ENCODE data around the gene KLHL22. TPM values are rescaled to one million over a fixed set of nuclear protein-coding genes. Genes with fewer than 3 reads are reported as not detected.
"Not testable (repeated sequence)": the region's sequence is repeated elsewhere in the genome, so short reads cannot be mapped to it uniquely, and the experiment has no call there.

KLHL22 gene
- polyA plus RNA-seq, 2 donors = 5.7 to 6.3 TPM

- H3K9me3 ChIP-seq (ENCODE audit: control insufficient read depth in 2 of 2, insufficient read depth in 1 of 2, low read depth in 1 of 2, low read length in 1 of 2); H3K4me3 ChIP-seq (ENCODE audit: low read depth in 1 of 2, low read length in 2 of 2); H3K27ac ChIP-seq (ENCODE audit: low read depth in 2 of 2, low read length in 1 of 2); H3K4me1 ChIP-seq (ENCODE audit: control insufficient read depth in 2 of 2, insufficient read depth in 2 of 2, low read length in 1 of 2); H3K27me3 ChIP-seq (ENCODE audit: control insufficient read depth in 1 of 2, insufficient read depth in 2 of 2, low read length in 2 of 2); H3K36me3 ChIP-seq (ENCODE audit: control insufficient read depth in 2 of 2, insufficient read depth in 2 of 2, low read length in 1 of 2): not testable (repeated sequence)
- 88 to 91% methylated on average over 3 of the region's 3 CpGs for WGBS, 2 donors
These were observed 80.4 kb downstream of the KLHL22 start for GRCh38 chr22:20415241-20415640.

DNA sequence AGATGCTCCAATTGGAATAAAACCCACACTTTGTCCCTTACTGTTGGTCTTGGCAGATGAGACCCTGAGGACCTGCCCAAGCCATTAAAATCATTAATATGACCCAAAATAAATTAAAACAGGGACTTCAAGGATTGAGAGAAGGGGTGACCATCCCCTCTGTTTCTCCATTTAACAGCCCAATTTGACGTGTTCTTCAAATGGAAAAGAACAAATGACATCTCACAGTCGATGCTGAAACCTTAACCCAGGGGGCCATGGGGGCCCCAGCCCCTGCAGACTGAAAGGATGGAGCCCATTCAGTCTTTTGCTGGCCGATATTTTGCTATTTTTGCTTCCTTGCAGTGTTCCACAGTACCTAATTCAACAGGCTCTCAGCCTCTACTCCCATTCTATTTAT lies 81.1 kb downstream of the KLHL22 start:
- WGBS, 2 donors = 62 to 63% methylated on average over 3 of the region's 3 CpGs
- Histone ChIP-seq H3K9me3 (ENCODE audit: control insufficient read depth in 2 of 2, insufficient read depth in 1 of 2, low read depth in 1 of 2, low read length in 1 of 2) (no peaks in the 10 kb centered on the region), H3K27ac (ENCODE audit: low read depth in 2 of 2, low read length in 1 of 2) (no peak overlapping the region)

DNA sequence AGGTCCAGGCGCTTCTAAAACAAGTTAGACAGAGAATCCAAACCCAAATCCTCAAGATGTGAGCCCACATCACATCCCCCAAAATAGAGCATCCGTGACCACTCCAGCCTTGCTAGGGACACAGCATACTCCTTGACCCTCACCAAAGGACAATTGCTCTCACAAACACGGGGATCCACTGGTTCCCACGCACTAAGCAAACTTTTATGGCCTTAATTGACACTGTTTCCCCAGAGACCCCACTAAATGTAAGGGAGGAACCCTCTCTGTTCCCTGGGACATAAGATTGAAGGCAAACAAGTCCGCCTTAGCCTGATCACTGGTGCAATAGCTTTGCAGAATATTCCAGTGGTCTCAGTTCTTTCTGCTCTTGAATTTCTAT lies 81.5 kb downstream of the KLHL22 start:
- H3K36me3 ChIP-seq (ENCODE audit: control insufficient read depth in 2 of 2, insufficient read depth in 2 of 2, low read length in 1 of 2) = no peaks in the 10 kb centered on the region
- H3K9me3 ChIP-seq (ENCODE audit: control insufficient read depth in 2 of 2, insufficient read depth in 1 of 2, low read depth in 1 of 2, low read length in 1 of 2) = no peaks in the 10 kb centered on the region
- no peaks in the 10 kb centered on the region for H3K27me3 ChIP-seq (ENCODE audit: control insufficient read depth in 1 of 2, insufficient read depth in 2 of 2, low read length in 2 of 2)
- whole genome bisulfite sequencing, 2 donors = 85 to 90% methylated on average over 5 of the region's 5 CpGs
- H3K4me3 ChIP-seq (ENCODE audit: low read depth in 1 of 2, low read length in 2 of 2) = no peak overlapping the region
- H3K27ac ChIP-seq (ENCODE audit: low read depth in 2 of 2, low read length in 1 of 2) = no peak overlapping the region
- H3K4me1 ChIP-seq (ENCODE audit: control insufficient read depth in 2 of 2, insufficient read depth in 2 of 2, low read length in 1 of 2) = no peaks in the 10 kb centered on the region

More for the DNA sequence above, 81.1 kb downstream of the KLHL22 start:
- H3K4me3 ChIP-seq (ENCODE audit: low read depth in 1 of 2, low read length in 2 of 2) = no peak overlapping the region
- no peaks in the 10 kb centered on the region for H3K27me3 ChIP-seq (ENCODE audit: control insufficient read depth in 1 of 2, insufficient read depth in 2 of 2, low read length in 2 of 2)
- H3K4me1 ChIP-seq (ENCODE audit: control insufficient read depth in 2 of 2, insufficient read depth in 2 of 2, low read length in 1 of 2) = no peaks in the 10 kb centered on the region
- H3K36me3 ChIP-seq (ENCODE audit: control insufficient read depth in 2 of 2, insufficient read depth in 2 of 2, low read length in 1 of 2) = no peaks in the 10 kb centered on the region

GRCh38 chr22:20413217-20414058 lies 82.2 kb downstream of the KLHL22 start:
- Histone ChIP-seq H3K27me3 (ENCODE audit: control insufficient read depth in 1 of 2, insufficient read depth in 2 of 2, low read length in 2 of 2) (no peaks in the 10 kb centered on the region), H3K27ac (ENCODE audit: low read depth in 2 of 2, low read length in 1 of 2) (no peak overlapping the region), H3K9me3 (ENCODE audit: control insufficient read depth in 2 of 2, insufficient read depth in 1 of 2, low read depth in 1 of 2, low read length in 1 of 2) (no peaks in the 10 kb centered on the region), H3K4me3 (ENCODE audit: low read depth in 1 of 2, low read length in 2 of 2) (no peak overlapping the region), H3K36me3 (ENCODE audit: control insufficient read depth in 2 of 2, insufficient read depth in 2 of 2, low read length in 1 of 2) (no peaks in the 10 kb centered on the region), H3K4me1 (ENCODE audit: control insufficient read depth in 2 of 2, insufficient read depth in 2 of 2, low read length in 1 of 2) (no peaks in the 10 kb centered on the region)
- WGBS, 2 donors = 92 to 93% methylated on average over 9 of the region's 9 CpGs

- no peaks in the 10 kb centered on the region for H3K9me3 ChIP-seq (ENCODE audit: control insufficient read depth in 2 of 2, insufficient read depth in 1 of 2, low read depth in 1 of 2, low read length in 1 of 2)
- H3K36me3 ChIP-seq (ENCODE audit: control insufficient read depth in 2 of 2, insufficient read depth in 2 of 2, low read length in 1 of 2) = no peaks in the 10 kb centered on the region
- WGBS, 2 donors = 65 to 70% methylated on average over 10 of the region's 10 CpGs
- H3K4me1 ChIP-seq (ENCODE audit: control insufficient read depth in 2 of 2, insufficient read depth in 2 of 2, low read length in 1 of 2) = no peaks in the 10 kb centered on the region
- no peaks in the 10 kb centered on the region for H3K27me3 ChIP-seq (ENCODE audit: control insufficient read depth in 1 of 2, insufficient read depth in 2 of 2, low read length in 2 of 2)
- H3K27ac ChIP-seq (ENCODE audit: low read depth in 2 of 2, low read length in 1 of 2) = no peak overlapping the region
- H3K4me3 ChIP-seq (ENCODE audit: low read depth in 1 of 2, low read length in 2 of 2) = no peak overlapping the region
These were observed 83.0 kb downstream of the KLHL22 start for GRCh38 chr22:20412474-20413216.

DNA sequence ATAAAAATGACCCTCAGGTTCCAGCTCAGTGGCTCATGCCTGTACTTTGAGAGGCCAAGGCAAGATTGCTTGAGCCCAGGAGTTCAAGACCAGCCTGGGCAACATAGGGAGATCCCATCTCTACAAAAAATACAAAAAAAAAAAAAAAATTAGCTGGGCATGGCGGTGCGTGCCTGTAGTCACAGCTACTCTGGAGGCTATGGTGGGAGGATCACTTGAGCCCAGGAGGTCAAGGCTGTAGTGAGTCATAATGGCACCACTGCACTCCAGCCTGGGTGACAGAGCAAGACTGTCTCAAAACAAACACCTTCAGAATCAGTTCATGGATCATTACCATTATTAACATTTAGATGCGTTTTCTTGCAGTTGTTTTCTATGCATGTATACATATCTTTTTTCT lies 86.2 kb downstream of the KLHL22 start:
- H3K36me3 ChIP-seq (ENCODE audit: control insufficient read depth in 2 of 2, insufficient read depth in 2 of 2, low read length in 1 of 2) = peaks cover 0 to 15% of the 10 kb centered on the region in 2 donors
- 89 to 91% methylated on average over 3 of the region's 3 CpGs for WGBS, 2 donors
- not testable (repeated sequence) for H3K4me3 ChIP-seq (ENCODE audit: low read depth in 1 of 2, low read length in 2 of 2); H3K9me3 ChIP-seq (ENCODE audit: control insufficient read depth in 2 of 2, insufficient read depth in 1 of 2, low read depth in 1 of 2, low read length in 1 of 2); H3K27me3 ChIP-seq (ENCODE audit: control insufficient read depth in 1 of 2, insufficient read depth in 2 of 2, low read length in 2 of 2); H3K4me1 ChIP-seq (ENCODE audit: control insufficient read depth in 2 of 2, insufficient read depth in 2 of 2, low read length in 1 of 2); H3K27ac ChIP-seq (ENCODE audit: low read depth in 2 of 2, low read length in 1 of 2)

DNA sequence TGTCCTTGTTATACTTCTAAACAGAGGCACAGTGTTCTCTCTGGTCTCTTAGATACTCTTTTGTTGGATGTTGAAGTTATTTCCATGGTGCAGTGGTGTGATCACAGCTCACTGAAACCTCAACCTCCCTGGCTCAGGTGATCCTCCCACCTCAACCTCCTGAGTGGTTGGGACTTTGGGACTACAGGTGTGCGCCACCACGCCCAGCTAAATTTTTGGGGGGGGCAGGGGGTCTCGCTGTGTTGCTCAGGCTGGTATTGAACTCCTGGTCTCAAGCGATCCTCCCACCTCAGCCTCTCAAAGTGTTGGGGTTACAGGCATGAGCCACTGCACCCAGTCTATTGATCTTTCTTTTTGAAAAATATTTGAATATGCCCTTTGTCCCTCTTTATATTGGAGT lies 86.7 kb downstream of the KLHL22 start:
- Histone ChIP-seq H3K9me3 (ENCODE audit: control insufficient read depth in 2 of 2, insufficient read depth in 1 of 2, low read depth in 1 of 2, low read length in 1 of 2) (peaks cover 0 to 4% of the 10 kb centered on the region in 2 donors), H3K36me3 (ENCODE audit: control insufficient read depth in 2 of 2, insufficient read depth in 2 of 2, low read length in 1 of 2) (peaks cover 0 to 15% of the 10 kb centered on the region in 2 donors), H3K4me3 (ENCODE audit: low read depth in 1 of 2, low read length in 2 of 2) (no peak overlapping the region), H3K27me3 (ENCODE audit: control insufficient read depth in 1 of 2, insufficient read depth in 2 of 2, low read length in 2 of 2) (no peaks in the 10 kb centered on the region), H3K27ac (ENCODE audit: low read depth in 2 of 2, low read length in 1 of 2) (no peak overlapping the region), H3K4me1 (ENCODE audit: control insufficient read depth in 2 of 2, insufficient read depth in 2 of 2, low read length in 1 of 2) (no peaks in the 10 kb centered on the region)
- WGBS, 2 donors = 94 to 99% methylated on average over 4 of the region's 4 CpGs

DNA sequence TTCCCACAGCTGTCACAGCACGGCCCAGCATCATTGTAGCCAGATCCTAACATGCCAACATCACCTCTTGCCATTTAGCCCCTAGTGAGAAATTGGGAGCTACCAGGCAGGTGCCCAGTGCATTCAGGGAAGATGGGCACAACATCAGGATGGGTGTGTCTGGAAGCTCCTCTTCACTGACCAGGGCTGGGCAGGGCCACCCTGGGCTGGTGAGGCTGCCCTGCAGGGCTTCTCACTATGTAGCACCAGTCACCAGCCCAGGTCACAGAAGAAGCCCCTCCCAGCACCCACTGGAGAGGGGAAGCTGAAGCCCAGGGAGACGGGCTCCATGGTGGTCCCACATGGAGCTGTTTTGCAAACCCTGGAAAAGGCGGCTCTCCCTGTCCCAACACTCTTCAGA lies 87.8 kb downstream of the KLHL22 start:
- H3K36me3 ChIP-seq (ENCODE audit: control insufficient read depth in 2 of 2, insufficient read depth in 2 of 2, low read length in 1 of 2) = peaks cover 0 to 17% of the 10 kb centered on the region in 2 donors
- H3K4me3 ChIP-seq (ENCODE audit: low read depth in 1 of 2, low read length in 2 of 2) = no peak overlapping the region
- peaks cover 0 to 4% of the 10 kb centered on the region in 2 donors for H3K9me3 ChIP-seq (ENCODE audit: control insufficient read depth in 2 of 2, insufficient read depth in 1 of 2, low read depth in 1 of 2, low read length in 1 of 2)
- H3K4me1 ChIP-seq (ENCODE audit: control insufficient read depth in 2 of 2, insufficient read depth in 2 of 2, low read length in 1 of 2) = no peaks in the 10 kb centered on the region
- 84 to 87% methylated on average over 3 of the region's 3 CpGs for WGBS, 2 donors
- H3K27me3 ChIP-seq (ENCODE audit: control insufficient read depth in 1 of 2, insufficient read depth in 2 of 2, low read length in 2 of 2) = no peaks in the 10 kb centered on the region
- no peak overlapping the region for H3K27ac ChIP-seq (ENCODE audit: low read depth in 2 of 2, low read length in 1 of 2)

DNA sequence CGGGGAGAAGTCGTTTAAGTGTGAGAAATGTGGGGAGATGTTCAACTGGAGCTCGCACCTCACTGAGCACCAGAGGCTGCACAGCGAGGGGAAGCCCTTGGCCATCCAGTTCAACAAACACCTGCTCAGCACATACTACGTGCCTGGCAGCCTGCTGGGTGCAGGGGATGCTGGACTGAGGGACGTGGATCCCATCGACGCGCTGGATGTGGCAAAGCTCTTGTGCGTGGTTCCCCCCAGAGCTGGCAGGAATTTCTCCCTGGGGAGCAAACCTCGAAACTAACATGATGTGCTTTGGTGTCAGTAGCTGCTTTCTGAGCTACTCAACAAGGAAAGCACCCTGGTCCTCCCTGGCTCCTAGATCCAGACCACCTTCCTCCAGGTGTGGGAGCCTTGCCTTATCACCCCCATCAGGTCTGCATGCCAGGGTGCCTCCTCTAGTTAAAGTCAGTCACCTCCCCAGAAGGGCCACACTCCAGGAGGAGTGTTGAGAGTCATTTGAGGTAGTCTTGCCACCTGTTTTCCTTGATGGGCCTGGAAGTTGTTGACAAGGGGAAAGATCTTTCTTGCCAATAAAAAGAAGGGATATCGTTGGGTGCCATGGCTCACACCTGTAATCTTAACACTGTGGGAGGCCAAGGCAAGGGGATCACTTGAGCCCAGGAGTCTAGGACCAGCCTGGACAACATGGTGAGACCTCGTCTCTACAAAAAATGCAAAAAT lies 88.7 kb downstream of the KLHL22 start:
- H3K4me1 ChIP-seq (ENCODE audit: control insufficient read depth in 2 of 2, insufficient read depth in 2 of 2, low read length in 1 of 2) = no peaks in the 10 kb centered on the region
- 91 to 94% methylated on average over 13 of the region's 13 CpGs for WGBS, 2 donors
- peaks cover 0 to 17% of the 10 kb centered on the region in 2 donors for H3K36me3 ChIP-seq (ENCODE audit: control insufficient read depth in 2 of 2, insufficient read depth in 2 of 2, low read length in 1 of 2)
- no peaks in the 10 kb centered on the region for H3K27me3 ChIP-seq (ENCODE audit: control insufficient read depth in 1 of 2, insufficient read depth in 2 of 2, low read length in 2 of 2)
- no peak overlapping the region for H3K4me3 ChIP-seq (ENCODE audit: low read depth in 1 of 2, low read length in 2 of 2)
- peaks cover 0 to 4% of the 10 kb centered on the region in 2 donors for H3K9me3 ChIP-seq (ENCODE audit: control insufficient read depth in 2 of 2, insufficient read depth in 1 of 2, low read depth in 1 of 2, low read length in 1 of 2)
- no peak overlapping the region for H3K27ac ChIP-seq (ENCODE audit: low read depth in 2 of 2, low read length in 1 of 2)
